ENCODE measurements around the gene EVI5. TPM values are rescaled to one million over a fixed set of nuclear protein-coding genes. Genes with fewer than 3 reads are reported as not detected.
A peak's percentile ranks its signal among the peaks of the same experiment; 100 is the strongest.
"Not testable (repeated sequence)": the region's sequence is repeated elsewhere in the genome, so short reads cannot be mapped to it uniquely, and the experiment has no call there.

The EVI5 gene
- total RNA-seq, 1 donor from 2014 or later = 17.4 TPM

DNA sequence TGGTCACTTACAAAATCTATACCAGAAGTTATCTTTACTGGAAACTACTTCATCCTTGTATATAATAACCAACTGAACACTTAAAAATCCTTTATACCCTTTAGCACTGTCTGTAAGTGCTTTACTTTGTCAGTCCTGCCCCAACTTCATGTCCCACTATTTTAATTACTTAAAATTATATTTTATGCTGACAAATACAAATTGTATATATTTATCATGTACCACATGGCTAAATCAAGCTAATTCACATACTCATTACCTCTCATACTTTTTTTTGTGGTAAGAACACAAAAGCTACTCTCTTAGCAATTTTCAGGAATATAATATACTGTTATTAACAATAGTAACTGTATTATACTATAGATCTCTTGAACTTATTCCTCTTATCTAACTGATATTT lies 63.0 kb downstream of the EVI5 start:
- Histone ChIP-seq H3K4me3 (ENCODE audit: low read depth, low read length) (no peak overlapping the region), H3K36me3 (ENCODE audit: control insufficient read depth, insufficient read depth, low read length) (no peaks in the 10 kb centered on the region), H3K27me3 (ENCODE audit: control insufficient read depth, insufficient read depth, low read length) (no peaks in the 10 kb centered on the region)
- no peak for DNase-seq (ENCODE audit: low read depth)
- TF ChIP-seq, protein P1, sequence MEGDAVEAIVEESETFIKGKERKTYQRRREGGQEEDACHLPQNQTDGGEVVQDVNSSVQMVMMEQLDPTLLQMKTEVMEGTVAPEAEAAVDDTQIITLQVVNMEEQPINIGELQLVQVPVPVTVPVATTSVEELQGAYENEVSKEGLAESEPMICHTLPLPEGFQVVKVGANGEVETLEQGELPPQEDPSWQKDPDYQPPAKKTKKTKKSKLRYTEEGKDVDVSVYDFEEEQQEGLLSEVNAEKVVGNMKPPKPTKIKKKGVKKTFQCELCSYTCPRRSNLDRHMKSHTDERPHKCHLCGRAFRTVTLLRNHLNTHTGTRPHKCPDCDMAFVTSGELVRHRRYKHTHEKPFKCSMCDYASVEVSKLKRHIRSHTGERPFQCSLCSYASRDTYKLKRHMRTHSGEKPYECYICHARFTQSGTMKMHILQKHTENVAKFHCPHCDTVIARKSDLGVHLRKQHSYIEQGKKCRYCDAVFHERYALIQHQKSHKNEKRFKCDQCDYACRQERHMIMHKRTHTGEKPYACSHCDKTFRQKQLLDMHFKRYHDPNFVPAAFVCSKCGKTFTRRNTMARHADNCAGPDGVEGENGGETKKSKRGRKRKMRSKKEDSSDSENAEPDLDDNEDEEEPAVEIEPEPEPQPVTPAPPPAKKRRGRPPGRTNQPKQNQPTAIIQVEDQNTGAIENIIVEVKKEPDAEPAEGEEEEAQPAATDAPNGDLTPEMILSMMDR (IDR thresholded peaks at IDR 0.05; ENCODE audit: insufficient read depth, low read length, poor library complexity, severe bottlenecking) = no peak

- H3K36me3 ChIP-seq (ENCODE audit: control insufficient read depth, insufficient read depth, low read length); H3K27me3 ChIP-seq (ENCODE audit: control insufficient read depth, insufficient read depth, low read length); DNase-seq (ENCODE audit: low read depth); H3K4me3 ChIP-seq (ENCODE audit: low read depth, low read length): not testable (repeated sequence)
Observed at GRCh38 chr1:92721157-92721556, 63.8 kb downstream of the EVI5 start.

DNA sequence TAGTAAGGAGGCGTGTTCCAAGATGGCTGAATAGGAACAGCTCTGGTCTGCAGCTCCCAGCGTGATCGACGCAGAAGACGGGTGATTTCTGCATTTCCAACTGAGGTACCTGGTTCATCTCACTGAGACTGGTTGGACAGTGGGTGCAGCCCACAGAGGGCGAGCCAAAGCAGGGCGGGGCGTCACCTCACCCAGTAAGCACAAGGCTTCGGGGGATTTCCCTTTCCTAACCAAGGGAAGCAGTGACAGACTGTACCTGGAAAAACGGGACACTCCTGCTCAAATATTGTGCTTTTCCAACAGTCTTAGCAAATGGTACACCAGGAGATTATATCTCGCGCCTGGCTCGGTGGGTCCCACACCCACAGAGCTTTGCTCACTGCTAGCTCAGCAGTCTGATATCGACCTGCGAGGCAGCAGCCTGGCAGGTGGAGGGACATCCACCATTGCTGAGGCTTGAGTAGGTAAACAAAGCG lies 69.4 kb downstream of the EVI5 start:
- not testable (repeated sequence) for DNase-seq (ENCODE audit: low read depth)

GRCh38 chr1:92713939-92714338 lies 71.0 kb downstream of the EVI5 start:
- no peaks in the 10 kb centered on the region for H3K36me3 ChIP-seq (ENCODE audit: control insufficient read depth, insufficient read depth, low read length)
- TF ChIP-seq, protein P1 (IDR thresholded peaks at IDR 0.05; ENCODE audit: insufficient read depth, low read length, poor library complexity, severe bottlenecking) = no peak
- H3K27me3 ChIP-seq (ENCODE audit: control insufficient read depth, insufficient read depth, low read length) = no peaks in the 10 kb centered on the region
- no peak for DNase-seq (ENCODE audit: low read depth)
- no peak overlapping the region for H3K4me3 ChIP-seq (ENCODE audit: low read depth, low read length)

More for the DNA sequence above, 69.4 kb downstream of the EVI5 start:
- H3K4me3 ChIP-seq (ENCODE audit: low read depth, low read length); H3K36me3 ChIP-seq (ENCODE audit: control insufficient read depth, insufficient read depth, low read length); H3K27me3 ChIP-seq (ENCODE audit: control insufficient read depth, insufficient read depth, low read length): not testable (repeated sequence)

GRCh38 chr1:92711473-92712165 lies 73.3 kb downstream of the EVI5 start:
- DNase-seq (ENCODE audit: low read depth) = no peak
- no peak overlapping the region for H3K4me3 ChIP-seq (ENCODE audit: low read depth, low read length)
- TF ChIP-seq, protein P1 (IDR thresholded peaks at IDR 0.05; ENCODE audit: insufficient read depth, low read length, poor library complexity, severe bottlenecking) = no peak
- no peaks in the 10 kb centered on the region for H3K36me3 ChIP-seq (ENCODE audit: control insufficient read depth, insufficient read depth, low read length)
- H3K27me3 ChIP-seq (ENCODE audit: control insufficient read depth, insufficient read depth, low read length) = no peaks in the 10 kb centered on the region

GRCh38 chr1:92709738-92710137 lies 75.2 kb downstream of the EVI5 start:
- peak; percentile 61 for DNase-seq (ENCODE audit: low read depth)
- Histone ChIP-seq H3K4me3 (ENCODE audit: low read depth, low read length) (no peak overlapping the region), H3K36me3 (ENCODE audit: control insufficient read depth, insufficient read depth, low read length) (no peaks in the 10 kb centered on the region), H3K27me3 (ENCODE audit: control insufficient read depth, insufficient read depth, low read length) (no peaks in the 10 kb centered on the region)
- TF ChIP-seq, protein P1 (IDR thresholded peaks at IDR 0.05; ENCODE audit: insufficient read depth, low read length, poor library complexity, severe bottlenecking) = no peak

DNA sequence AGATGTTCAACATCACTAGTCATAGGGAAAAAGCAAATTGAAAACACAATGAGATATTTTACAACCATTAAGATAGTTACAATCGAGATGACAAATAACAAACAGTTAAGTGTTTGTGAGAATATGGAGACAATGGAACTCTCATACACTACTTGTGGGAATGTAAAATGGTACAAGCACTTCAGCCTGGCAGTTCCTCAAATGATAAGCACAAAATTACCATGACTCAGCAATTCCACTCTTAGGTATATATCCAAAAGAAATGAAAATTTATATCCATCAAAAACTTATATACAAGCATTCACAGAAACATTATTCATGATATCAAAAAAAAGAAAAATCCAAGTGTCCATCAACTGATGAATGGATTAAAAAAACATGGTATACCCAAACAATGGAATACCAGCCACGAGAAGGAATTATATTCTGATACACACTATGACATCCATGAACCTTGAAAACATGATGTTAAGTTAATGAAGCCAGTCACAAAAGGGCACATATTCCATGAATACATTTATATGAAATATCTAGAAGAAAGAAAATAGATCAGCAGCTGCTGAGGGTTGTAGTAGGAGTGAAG lies 76.4 kb downstream of the EVI5 start:
- DNase-seq (ENCODE audit: low read depth) = no peak
- H3K27me3 ChIP-seq (ENCODE audit: control insufficient read depth, insufficient read depth, low read length) = no peaks in the 10 kb centered on the region
- TF ChIP-seq, protein P1 (IDR thresholded peaks at IDR 0.05; ENCODE audit: insufficient read depth, low read length, poor library complexity, severe bottlenecking) = no peak
- H3K36me3 ChIP-seq (ENCODE audit: control insufficient read depth, insufficient read depth, low read length) = no peaks in the 10 kb centered on the region
- no peak overlapping the region for H3K4me3 ChIP-seq (ENCODE audit: low read depth, low read length)
